SK-N-DZ (cell line): Measurements from ENCODE around the gene HTR3B.
A peak's percentile ranks its signal among the peaks of the same experiment; 100 is the strongest.
"Not testable (repeated sequence)": the region's sequence is repeated elsewhere in the genome, so short reads cannot be mapped to it uniquely, and the experiment has no call there.

Experiments used
- DNase-seq: peaks from one replicate; pipeline ENCODE4 v3.0.0-alpha.2; 2015; ENCODE audit warnings: low spot score

Gene HTR3B

DNA sequence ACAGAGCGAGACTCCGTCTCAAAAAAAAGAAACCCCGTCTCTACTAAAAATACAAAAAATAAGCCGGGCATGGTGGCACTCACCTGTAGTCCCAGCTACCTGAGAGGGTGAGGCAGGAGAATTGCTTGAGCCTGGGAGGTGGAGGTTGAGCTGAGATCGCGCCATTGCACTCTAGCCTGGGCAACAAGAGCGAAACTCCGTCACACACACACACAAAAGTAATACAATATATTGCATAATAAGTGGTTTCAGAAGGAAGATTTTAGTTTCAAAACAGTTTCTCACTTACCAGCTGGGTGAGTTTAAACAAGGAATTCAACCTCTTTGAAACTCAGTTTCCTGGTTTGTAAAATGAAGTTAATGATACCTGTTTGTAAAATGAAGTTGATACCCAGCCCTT lies 37.7 kb downstream of the HTR3B start:
- DNase-seq: no peak

GRCh38 chr11:113946162-113946561 lies 41.6 kb downstream of the HTR3B start:
- not testable (repeated sequence) for DNase-seq

DNA sequence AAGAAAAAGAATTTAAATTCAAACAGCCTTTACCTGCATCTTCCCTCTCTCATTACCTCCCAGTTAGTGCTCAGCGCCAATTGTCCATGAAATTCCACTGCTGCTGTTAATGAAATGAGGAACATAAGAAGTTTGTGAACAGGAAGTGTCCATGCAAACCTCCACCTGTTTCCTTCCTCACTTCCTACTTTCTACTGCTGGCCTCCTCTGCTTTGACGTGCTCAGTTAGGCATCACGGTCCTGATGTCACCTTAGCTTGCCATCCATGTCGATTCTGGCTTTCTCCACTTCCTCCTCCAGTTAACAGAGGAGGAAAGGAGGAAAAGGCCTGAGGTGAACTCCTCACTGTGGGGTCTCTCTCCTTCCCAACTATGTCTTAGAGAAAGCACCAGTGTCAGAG lies 43.4 kb downstream of the HTR3B start:
- no peak for DNase-seq

- no peak for DNase-seq
Observed at GRCh38 chr11:113949891-113950290, 45.3 kb downstream of the HTR3B start.

GRCh38 chr11:113951537-113951936 lies 46.9 kb downstream of the HTR3B start:
- DNase-seq: peak; percentile 66

GRCh38 chr11:113952070-113952469 lies 47.5 kb downstream of the HTR3B start:
- peak; percentile 83 for DNase-seq

GRCh38 chr11:113952588-113952987 lies 48.0 kb downstream of the HTR3B start:
- no peak for DNase-seq

GRCh38 chr11:113954235-113954634 lies 49.6 kb downstream of the HTR3B start:
- DNase-seq: no peak

- DNase-seq: peak; percentile 26
Observed at GRCh38 chr11:113956986-113957385, 52.4 kb downstream of the HTR3B start.

GRCh38 chr11:113960702-113961330 lies 56.2 kb downstream of the HTR3B start:
- peak; percentile 64 for DNase-seq

GRCh38 chr11:113967361-113967760 lies 62.8 kb downstream of the HTR3B start:
- no peak for DNase-seq

DNA sequence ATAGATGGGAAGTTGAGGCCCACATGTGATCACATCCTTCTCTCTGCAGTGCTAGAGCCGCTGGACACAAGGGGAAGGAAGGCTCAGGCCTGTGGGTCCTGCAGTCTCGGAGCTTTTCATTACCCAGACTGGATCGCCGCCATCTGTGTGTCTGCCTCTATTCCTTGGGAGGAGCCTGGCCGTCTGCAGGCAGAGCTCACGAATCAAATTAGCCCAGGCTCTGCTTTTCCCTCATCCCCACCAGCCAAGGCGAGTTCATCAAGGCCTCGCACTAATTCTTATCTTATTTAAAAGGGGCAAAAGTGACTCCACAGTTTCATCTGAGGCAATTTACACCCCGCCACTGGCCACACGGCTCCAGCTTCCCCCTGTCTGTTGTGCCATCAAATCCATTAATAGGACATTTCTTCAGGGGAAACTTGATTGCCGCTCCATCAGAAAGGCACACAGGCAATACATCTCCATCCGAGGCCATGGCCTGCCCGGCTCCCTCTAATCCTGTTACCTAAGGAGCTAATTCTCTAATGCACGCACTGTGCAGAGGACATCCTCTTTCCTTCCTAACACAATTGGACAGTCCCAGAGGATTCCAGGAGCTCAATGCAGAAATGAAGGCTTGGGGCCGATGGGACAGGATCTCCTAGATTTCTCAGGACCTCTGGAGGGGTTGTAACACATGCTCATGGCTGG lies 67.1 kb downstream of the HTR3B start:
- peak; percentile 79 for DNase-seq

DNA sequence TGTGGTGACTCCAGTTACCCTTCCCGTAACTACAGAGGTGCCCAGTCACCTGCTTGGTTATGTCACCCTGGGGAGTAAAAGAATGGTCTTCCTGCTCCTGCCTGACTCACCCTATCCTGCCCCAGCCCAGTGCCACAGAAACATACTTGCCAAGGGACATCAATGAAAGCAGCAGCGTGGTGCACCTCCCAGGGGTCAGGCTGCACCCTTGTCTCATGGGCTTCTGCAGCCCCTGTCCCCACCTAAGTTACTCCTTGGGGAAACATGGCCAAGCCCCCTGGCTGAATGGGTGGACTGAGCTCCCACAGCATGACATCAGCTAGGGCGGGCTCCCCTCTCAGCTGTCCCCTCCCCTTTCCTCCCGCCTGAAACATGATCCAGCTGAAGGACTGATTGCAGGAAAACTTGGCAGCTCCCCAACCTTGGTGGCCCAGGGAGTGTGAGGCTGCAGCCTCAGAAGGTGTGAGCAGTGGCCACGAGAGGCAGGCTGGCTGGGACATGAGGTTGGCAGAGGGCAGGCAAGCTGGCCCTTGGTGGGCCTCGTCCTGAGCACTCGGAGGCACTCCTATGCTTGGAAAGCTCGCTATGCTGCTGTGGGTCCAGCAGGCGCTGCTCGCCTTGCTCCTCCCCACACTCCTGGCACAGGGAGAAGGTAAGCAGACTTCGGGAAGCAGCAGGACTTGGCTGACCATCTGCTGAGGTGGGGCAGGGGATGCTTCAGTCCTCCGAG lies 70.3 kb downstream of the HTR3B start, which contains the start of gene HTR3A:
Gene HTR3A (plus strand): TSS at position 368 of the 730 bp plus-strand sequence. CDS start 218 bp downstream, at position 586.
- DNase-seq: peak; percentile 73

GRCh38 chr11:113977071-113977490 lies 72.5 kb downstream of the HTR3B start:
- no peak for DNase-seq

DNA sequence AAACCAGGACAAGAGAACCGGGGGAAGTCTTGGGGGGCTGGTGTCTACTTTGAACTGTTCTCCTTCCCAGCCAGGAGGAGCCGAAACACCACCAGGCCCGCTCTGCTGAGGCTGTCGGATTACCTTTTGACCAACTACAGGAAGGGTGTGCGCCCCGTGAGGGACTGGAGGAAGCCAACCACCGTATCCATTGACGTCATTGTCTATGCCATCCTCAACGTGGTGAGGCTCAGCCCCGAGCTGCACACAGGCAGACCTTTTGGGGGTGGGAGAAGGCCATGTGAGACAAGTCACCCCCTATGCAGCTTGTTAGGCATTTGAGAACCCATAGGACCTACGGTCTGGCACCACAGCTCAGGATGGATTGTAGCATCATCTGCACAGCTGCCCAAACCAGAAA lies 73.1 kb downstream of the HTR3B start:
- no peak for DNase-seq

DNA sequence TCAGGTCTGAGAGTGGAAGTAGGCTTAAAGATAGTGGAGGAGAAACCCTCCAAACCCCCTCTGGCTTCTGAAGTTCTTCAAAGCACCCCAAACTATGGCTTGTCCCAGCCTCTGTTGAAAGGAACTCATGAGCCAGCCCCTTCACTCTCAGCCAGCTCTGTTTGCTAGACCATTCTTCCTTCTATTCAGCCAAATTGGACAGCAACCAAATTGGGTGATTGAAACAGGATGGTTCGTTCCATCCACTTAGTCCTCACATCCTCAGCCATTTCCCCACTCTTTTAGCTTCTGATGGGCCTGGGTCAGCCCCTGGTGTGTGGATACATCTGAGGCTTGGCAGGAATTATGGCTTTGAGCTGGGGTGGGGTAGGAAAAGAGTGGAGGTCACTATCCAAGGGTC lies 74.8 kb downstream of the HTR3B start:
- no peak for DNase-seq

- DNase-seq: no peak
Observed at GRCh38 chr11:113980785-113981184, 76.2 kb downstream of the HTR3B start.

DNA sequence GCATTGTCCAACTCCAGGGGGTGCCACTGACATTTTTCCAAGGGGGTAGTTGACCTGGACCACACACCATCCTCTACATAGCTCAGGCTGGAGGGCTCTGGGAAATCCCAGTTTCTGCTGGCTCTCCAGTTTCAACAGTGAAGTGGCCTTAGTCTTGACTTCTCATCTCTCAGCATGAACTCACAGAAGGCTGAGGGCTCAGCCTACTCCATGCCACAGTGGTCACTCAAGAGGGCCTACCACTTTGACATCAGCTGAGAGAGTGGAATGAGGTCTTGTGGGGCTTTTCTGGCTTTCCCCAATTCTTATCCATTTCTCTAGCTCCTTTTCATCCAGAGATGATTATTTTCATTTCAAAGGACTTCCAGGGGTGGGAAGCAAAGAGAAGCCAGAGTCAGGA lies 77.7 kb downstream of the HTR3B start:
- DNase-seq: no peak

GRCh38 chr11:113984781-113985180 lies 80.2 kb downstream of the HTR3B start:
- no peak for DNase-seq

DNA sequence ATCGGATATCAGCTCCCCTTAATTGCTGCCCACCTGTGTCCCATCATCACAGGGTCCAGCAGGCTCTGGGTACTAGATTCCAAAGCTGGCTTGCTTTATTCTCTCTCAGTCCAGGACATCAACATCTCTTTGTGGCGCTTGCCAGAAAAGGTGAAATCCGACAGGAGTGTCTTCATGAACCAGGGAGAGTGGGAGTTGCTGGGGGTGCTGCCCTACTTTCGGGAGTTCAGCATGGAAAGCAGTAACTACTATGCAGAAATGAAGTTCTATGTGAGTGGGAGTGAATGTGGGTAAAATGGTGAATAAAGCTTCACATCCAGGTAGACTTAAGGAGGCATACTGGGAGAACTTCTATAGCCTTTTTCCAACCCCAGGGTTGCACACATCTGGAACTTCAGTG lies 81.3 kb downstream of the HTR3B start:
- no peak for DNase-seq

DNA sequence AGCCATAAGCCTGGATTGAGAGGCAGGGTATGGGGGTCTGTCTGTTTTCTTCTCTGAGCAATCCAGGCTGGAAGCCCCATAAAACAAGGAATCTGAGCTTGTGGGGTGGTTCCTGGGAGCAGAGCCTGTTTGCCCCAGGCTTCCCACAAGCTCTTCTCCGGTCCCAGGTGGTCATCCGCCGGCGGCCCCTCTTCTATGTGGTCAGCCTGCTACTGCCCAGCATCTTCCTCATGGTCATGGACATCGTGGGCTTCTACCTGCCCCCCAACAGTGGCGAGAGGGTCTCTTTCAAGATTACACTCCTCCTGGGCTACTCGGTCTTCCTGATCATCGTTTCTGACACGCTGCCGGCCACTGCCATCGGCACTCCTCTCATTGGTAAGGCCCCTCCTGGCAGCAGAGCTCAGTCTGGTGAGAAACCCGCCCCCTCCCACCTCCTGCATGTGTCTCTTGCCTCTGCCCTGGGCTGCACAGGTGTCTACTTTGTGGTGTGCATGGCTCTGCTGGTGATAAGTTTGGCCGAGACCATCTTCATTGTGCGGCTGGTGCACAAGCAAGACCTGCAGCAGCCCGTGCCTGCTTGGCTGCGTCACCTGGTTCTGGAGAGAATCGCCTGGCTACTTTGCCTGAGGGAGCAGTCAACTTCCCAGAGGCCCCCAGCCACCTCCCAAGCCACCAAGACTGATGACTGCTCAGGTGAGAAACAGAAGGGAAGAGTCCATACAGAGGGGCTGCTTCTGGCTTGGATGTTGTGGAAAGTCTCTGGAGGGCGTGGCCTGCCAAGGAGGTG lies 82.0 kb downstream of the HTR3B start:
- DNase-seq: no peak

DNA sequence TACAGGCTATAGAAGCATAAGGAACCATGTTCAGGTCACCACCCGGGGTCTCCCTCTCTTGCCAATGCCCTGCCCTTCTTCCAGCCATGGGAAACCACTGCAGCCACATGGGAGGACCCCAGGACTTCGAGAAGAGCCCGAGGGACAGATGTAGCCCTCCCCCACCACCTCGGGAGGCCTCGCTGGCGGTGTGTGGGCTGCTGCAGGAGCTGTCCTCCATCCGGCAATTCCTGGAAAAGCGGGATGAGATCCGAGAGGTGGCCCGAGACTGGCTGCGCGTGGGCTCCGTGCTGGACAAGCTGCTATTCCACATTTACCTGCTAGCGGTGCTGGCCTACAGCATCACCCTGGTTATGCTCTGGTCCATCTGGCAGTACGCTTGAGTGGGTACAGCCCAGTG lies 84.8 kb downstream of the HTR3B start:
- DNase-seq: no peak
